SW480 (cell line): ENCODE data around the gene HMGA1.

Source experiments
- DNase-seq: peaks from one replicate; pipeline ENCODE4 v3.0.0-alpha.2; 2016; ENCODE audit warnings: low spot score

Gene HMGA1

DNA sequence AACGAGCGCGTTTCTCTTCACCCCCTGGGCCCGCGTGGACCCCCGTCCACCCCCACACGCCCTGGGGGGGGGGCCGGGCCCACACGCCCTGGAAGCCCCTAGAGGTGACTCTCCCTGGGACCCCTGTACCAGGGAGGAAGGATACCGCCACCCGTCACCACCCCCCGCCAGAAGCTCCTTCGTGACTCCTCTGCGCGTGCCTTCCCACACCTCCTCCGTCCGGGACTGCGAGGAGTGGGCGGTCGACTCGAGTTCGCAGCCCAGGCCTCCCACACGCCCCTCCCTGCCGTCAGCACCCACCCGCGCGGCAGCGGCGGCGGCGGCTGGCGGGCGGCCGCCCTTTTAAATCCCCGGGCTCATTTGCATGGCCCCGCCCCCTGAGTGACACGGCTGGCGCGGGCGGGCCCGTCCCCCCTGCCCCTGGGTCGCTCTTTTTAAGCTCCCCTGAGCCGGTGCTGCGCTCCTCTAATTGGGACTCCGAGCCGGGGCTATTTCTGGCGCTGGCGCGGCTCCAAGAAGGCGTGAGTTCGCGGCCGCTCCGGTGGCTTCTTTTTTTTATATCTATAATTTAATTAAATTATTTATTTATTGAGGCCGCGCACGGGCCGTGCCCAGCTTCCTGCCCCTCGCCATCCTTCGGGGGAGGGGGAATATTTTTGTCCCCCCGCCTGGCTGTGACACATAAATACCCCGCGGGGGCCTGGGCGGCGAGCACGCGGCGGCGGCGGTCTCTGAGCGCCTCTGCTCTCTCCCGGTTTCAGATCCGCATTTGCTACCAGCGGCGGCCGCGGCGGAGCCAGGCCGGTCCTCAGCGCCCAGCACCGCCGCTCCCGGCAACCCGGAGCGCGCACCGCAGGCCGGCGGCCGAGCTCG lies at the start of gene HMGA1:
Gene HMGA1 (plus strand): TSS at position 431 of the 873 bp plus-strand sequence. CDS start 3,908 bp downstream, outside the sequence.
- peak; percentile 91 for DNase-seq

- no peak for DNase-seq
Measured at GRCh38 chr6:34189806-34190503, 46.7 kb upstream of the HMGA1 start.

- no peak for DNase-seq
Measured at GRCh38 chr6:34190504-34191122, 46.1 kb upstream of the HMGA1 start.

DNA sequence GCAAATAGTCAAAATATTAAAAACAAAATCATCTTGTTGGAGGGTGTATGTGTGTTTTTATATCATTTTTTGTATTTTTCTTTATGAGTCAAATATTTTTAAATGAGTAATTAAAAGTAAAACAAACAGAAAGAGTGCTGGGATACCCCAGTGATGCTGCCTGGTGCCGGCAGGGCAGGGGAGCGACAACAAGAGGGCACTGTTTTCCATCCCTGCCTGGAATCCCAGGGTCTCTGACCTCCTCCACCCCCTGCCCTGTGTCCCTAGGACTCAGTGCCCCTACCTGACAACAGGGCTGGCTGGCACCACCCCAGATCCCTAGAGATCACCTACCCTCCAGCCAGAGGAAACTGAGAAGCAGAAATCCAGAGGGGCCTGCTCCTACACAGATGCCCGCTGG lies 41.9 kb upstream of the HMGA1 start:
- no peak for DNase-seq

DNA sequence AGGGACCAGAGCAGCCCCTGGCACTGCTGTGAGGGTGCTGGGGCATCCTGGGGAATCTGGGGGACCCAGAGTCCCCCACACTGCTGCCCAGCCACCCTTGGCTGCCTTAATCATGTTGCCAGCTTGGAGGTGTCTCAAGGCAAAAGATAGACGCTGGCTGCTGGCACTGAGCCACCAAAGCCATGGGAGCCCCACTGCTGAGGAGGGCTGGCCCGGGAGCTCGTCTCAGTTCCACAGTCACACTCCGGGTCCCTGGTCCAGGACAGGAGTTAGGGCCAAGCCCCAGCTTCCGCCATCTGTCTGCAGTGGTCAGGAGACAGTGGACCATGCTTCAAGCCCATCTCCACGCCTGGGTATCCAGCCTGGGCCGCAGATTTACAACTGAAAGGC lies 41.0 kb upstream of the HMGA1 start:
- DNase-seq, result no peak

GRCh38 chr6:34196116-34196832 lies 40.4 kb upstream of the HMGA1 start:
- peak; percentile 60 for DNase-seq

- no peak for DNase-seq
Measured at GRCh38 chr6:34196833-34197195, 39.9 kb upstream of the HMGA1 start.

DNA sequence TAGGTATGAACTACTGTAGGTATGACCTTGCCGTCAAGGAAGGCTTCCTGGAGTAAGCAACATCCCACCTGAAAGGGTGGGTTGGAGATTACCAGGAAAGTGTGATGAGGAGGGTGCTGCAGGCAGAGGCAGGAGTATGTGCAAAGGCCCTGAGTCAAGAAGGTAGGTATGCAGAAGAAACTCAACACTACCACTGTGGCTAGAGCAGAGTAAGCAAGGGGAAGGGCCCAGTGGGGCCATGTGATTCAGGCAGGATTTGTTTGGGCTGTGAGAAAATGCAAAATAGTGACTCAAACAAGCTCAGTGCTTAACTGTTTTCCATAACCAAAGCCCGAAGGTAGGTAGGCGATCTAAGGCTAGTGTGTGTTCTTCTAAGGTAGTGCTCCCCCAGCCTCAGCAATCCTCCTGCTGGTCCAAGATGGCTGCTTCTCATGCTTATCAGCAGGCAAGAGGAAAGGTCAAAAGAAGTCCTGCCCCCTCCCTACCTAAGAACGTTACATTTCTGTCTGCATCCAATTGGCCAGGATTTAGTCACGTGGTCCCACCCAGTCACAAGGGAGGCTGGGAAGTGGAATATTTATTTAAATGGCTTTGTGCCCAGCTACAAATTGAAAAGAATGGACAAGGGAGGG lies 36.2 kb upstream of the HMGA1 start:
- DNase-seq, result no peak

DNA sequence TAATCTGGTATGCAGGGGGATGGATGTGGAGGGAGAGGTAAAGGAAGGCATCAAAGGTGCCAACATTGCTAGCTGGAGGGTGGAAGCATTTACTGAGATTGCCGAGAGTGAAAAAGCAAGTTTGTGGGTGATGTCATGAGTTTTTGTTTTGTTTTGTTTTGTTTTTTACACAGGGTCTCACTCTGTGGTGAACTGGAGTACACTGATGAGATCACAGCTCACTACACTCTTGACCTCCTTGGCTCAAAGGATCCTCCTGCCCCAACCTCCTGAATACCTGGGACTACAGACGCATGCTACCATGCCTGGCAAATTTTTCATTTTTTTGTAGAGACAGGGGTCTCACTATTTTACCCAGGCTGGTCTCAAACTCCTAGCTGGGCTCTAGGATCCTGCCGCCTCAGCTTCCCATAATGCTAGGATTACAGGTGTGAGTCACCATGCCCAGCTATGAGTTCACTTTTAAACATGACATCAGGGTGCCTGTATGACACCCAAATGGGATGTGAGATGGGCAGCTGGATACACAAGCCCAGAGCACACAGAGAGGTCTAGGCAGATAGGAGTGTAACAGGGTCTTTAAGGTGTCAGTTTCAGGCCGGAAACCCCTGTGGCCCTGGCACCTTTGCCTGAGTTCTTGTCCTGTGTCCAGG lies 35.1 kb upstream of the HMGA1 start:
- DNase-seq, result no peak

GRCh38 chr6:34202329-34203201 lies 34.1 kb upstream of the HMGA1 start:
- no peak for DNase-seq

- DNase-seq, result no peak
Measured at GRCh38 chr6:34204693-34205092, 32.0 kb upstream of the HMGA1 start.

GRCh38 chr6:34205466-34205865 lies 31.2 kb upstream of the HMGA1 start:
- DNase-seq, result no peak

DNA sequence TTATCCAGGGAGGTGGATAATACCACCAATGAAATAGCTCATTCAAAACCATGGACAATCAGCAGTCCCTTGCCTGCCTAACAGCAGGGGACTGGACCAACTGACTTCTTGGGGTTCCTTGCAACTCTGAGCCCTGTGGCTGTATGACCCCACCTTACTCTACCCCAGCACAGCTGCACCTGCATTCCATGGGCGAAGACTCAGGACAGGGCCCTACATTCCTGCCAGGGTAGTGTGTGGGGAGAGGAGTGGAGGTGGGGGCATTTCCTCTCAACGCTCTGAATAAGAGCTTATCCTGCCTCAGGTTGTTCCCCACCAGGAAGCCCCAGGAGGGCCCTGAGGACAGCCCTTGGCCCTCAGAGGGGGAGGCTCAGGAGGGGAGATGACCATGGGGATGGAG lies 30.8 kb upstream of the HMGA1 start:
- DNase-seq, result no peak

DNA sequence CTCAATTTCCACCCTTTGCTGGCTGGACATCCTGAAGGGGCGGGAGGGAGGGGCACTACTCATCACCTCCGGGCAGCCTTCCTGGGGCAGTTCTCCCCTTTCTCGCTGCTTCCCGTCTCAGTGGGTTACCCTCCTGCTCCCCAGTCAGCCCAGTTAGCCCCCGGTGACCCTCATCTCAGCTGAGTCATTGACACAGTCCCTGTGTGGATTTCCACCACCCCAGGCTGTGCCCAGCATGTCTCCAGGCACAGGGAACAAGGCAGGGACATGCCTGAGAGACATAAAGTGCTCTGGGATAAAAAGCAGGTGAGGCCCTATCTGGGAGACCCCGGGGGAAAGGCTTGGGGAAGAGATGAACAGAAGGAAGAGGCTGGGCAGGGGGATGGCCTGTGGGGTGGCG lies 29.9 kb upstream of the HMGA1 start:
- DNase-seq, result no peak

GRCh38 chr6:34207695-34208443 lies 28.8 kb upstream of the HMGA1 start:
- DNase-seq, result no peak

DNA sequence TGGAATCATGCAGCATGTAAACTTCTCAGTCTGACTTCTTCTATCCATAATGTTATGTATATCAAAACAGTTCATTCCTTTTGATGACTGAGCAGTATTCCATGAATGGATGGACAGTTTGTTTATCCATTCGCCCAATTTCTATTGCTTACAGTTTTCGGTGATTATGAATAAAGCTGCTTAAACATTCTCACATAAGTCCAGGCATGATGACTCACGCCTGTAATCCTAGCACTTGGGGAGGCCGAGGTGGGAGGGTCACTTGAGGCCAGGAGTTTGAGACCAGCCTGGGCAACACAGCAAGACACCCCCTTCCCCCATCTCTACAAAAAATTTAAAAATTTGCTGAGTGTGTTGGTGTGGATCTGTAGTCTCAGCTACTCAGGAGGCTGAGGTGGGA lies 22.9 kb upstream of the HMGA1 start:
- DNase-seq, result no peak

DNA sequence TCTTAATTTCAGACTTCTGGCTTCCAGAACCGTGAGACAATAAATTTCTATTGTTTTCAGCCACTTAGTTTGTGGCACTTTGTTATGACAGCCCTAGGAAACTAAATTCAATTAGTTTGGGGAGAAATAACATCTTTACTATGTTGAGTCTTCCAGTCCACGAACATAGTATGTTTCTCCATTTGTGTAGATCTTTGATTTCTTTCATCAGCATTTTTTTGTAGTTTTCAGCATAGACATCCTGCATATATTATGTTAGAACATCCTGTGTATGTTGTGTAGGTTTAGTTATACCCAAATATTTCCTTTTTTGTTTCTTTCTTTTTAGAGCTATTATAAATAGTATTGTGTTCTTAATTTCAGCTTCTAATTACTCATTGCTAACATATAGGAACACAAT lies 18.0 kb upstream of the HMGA1 start:
- no peak for DNase-seq

DNA sequence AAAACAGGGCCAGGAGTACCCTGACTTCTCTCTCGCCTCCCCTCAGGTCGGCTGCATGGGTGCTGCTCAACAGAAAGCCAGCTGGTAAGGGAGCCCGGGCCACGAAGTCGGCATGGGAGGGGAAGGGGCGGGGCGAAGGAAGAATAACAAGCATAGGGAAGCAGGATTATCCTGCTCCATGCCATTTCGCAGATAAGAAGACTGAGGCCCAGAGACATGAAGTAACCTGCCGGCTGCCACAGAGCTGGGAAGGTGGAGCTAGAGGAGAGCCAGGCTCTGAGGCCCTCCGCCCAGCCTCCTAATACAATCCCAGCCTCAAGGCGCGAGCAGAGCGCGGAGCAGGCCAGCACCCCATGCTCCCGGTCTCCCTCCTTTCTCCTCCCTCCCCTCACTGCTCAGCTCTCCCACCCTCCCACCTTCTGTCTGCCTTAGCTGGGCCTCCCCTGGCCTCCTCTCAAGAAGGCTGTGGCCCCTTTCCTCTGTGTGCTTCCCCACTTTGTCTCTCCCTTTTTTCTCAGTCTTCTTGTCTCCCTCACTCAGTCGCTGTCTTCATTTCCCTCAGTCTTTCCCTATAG lies 13.2 kb upstream of the HMGA1 start:
- DNase-seq, result no peak
